Body of pancreas (tissue), 4 donors: ENCODE results near the gene FHOD3. TPM values are rescaled to one million over a fixed set of nuclear protein-coding genes. Genes with fewer than 3 reads are reported as not detected.

Source experiments
- ATAC-seq: fragments of 150-250 bp; one replicate; pipeline ENCODE4 v1.9.1; 2016
- DNase-seq, 4 donors: peaks; one replicate each; pipeline ENCODE4 v3.0.0-alpha.2; 2019
- H3K27ac ChIP-seq, 4 donors: fragments of 200-600 bp; sonication (generic); 1 replicate in 3 of 4; 2 replicates in 1 of 4; pipeline versions ENCODE4 v1.5.1 to v1.6.1; 2016 to 2019; ENCODE audit warnings: mild to moderate bottlenecking in 1 of 4, mixed read lengths in 1 of 4, moderate library complexity in 1 of 4
- H3K27me3 ChIP-seq, 2 donors: fragments of 200-600 bp; sonication (generic); one replicate each; pipeline ENCODE4 v1.6.0; 2016; ENCODE audit warnings: mild to moderate bottlenecking in 1 of 2
- H3K36me3 ChIP-seq, 2 donors: fragments of 200-600 bp; sonication (generic); replicated peaks in 1 of 2; 2 replicates each; pipeline ENCODE4 v1.5.1; 2016; ENCODE audit warnings: low read depth in 2 of 2; ENCODE audit not compliant: insufficient read depth in 1 of 2
- H3K4me1 ChIP-seq: fragments of 200-600 bp; sonication (generic); one replicate; pipeline ENCODE4 v1.6.0; 2016
- H3K4me3 ChIP-seq, 2 donors: fragments of 200-600 bp; sonication (generic); 1 replicate in 1 of 2; 2 replicates in 1 of 2; pipeline ENCODE4 v1.5.1; 2016 to 2019
- H3K9me3 ChIP-seq, 3 donors: fragments of 200-600 bp; sonication (generic); 1 replicate in 2 of 3; 2 replicates in 1 of 3; pipeline ENCODE4 v1.5.1; 2016
- POLR2A ChIP-seq, 3 donors: fragments of 450-650 bp; IDR thresholded peaks; one replicate each; pipeline ENCODE4 v1.6.1; 2016; ENCODE audit warnings: antibody characterized with exemption in 3 of 3, mild to moderate bottlenecking in 2 of 3
- WGBS, 2 donors: methylation state at CpG; one replicate each; pipeline ENCODE4 v1.1.5; 2017; 5-methylcytosine and 5-hydroxymethylcytosine counted together
- intact Hi-C: fragments of 100-400 bp; cut with DNase I; formaldehyde crosslinking; loops from one replicate; pipeline ENCODE4 v1.15.1; 2023
- total RNA-seq, 2 donors: library from RNA; depleted of rRNA; stranded (reverse); fragments of >200 nt; gene quantifications; one replicate each; pipeline ENCODE4 v1.1.0, GENCODE V29; 2016
- TF ChIP-seq, protein P1 (sequence below), 7 experiments: fragments of 450-650 bp in 4 of 7; fragments of 200-600 bp in 3 of 7; sonication (generic) in 3 of 7; IDR thresholded peaks; one replicate each; pipeline ENCODE4 v1.5.1; 2016 to 2019; ENCODE audit warnings: antibody characterized with exemption in 7 of 7

FHOD3 gene
- total RNA-seq, 2 donors from 2014 or later, result 0.52 to 2.0 TPM

DNA sequence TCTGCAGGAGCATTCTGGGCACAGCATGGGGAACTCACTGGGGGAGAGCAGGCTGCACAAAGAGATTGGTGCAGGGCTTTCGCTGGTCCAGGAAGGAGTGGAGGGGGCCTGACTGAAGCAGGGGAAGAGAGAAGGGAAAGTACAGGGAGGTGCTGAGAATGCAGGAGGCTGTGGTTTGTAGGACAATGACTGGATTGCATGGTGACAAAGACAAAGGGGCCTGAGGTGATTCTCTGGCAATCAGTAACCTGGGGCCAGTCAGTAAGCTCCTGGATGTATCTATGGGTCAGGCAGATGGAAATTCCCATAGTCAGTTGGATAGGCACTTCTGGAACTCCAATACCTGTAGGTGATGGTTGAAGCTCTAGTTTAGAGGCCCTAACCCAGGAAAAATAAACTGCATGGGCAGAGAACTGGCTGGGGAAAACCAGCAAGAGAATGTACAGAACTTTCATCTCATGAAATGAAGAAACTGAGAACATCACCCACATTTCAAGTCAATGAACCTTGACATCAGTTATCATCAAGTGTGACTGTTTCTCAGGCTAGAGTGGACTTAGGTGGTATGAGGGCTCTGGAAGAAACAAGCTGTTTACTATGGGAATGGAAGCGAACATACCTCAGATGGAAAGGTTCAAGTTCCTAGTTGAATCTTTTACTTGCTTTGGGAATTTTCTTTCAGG lies 338.0 kb downstream of the FHOD3 start:
- DNase-seq (no peak), ATAC-seq (no peak)
- H3K9me3 ChIP-seq, result no peaks in the 10 kb centered on the region
- no peak overlapping the region for H3K4me3 ChIP-seq
- H3K36me3 ChIP-seq, result no peaks in the 10 kb centered on the region
- no peak overlapping the region for H3K27ac ChIP-seq
- H3K4me1 ChIP-seq, result no peaks in the 10 kb centered on the region
- TF ChIP-seq, protein P1, sequence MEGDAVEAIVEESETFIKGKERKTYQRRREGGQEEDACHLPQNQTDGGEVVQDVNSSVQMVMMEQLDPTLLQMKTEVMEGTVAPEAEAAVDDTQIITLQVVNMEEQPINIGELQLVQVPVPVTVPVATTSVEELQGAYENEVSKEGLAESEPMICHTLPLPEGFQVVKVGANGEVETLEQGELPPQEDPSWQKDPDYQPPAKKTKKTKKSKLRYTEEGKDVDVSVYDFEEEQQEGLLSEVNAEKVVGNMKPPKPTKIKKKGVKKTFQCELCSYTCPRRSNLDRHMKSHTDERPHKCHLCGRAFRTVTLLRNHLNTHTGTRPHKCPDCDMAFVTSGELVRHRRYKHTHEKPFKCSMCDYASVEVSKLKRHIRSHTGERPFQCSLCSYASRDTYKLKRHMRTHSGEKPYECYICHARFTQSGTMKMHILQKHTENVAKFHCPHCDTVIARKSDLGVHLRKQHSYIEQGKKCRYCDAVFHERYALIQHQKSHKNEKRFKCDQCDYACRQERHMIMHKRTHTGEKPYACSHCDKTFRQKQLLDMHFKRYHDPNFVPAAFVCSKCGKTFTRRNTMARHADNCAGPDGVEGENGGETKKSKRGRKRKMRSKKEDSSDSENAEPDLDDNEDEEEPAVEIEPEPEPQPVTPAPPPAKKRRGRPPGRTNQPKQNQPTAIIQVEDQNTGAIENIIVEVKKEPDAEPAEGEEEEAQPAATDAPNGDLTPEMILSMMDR (IDR thresholded peaks at IDR 0.05), result no peak
- TF ChIP-seq POLR2A (IDR thresholded peaks at IDR 0.05), result no peak
- WGBS, 2 donors, result 85% methylated on average over 2 of the region's 2 CpGs
- intact Hi-C loops, result no loop called here
- H3K27me3 ChIP-seq, result no peaks in the 10 kb centered on the region

DNA sequence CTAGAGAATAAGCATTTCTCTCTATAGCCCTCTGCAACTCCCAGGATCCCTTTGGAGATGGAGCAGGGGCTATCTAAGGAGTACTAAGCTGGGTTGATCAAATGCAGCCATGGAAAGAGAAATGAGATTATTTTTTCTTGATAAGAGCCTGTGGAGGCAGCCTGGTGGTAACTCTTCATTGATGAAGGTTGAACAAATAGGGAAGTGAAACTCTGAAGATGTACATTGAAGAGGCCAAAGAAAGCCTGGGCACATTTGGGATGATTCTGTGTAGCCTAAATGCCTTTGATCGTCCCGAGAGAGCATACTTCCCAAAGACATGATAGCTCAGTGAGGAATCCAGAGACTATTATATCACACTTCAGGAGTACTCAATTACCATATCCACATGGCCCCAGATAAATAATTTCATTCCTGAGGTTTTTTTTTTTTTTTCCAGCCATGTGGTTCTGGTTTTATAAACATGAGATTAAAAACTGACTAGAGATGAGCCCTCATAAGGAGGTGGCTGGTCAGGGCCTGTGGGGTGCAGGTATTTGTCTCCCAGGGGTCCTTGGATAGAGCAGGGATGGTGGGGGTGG lies 338.8 kb downstream of the FHOD3 start:
- Histone ChIP-seq H3K27ac (no peak overlapping the region), H3K27me3 (no peaks in the 10 kb centered on the region), H3K4me3 (no peak overlapping the region), H3K36me3 (no peaks in the 10 kb centered on the region), H3K4me1 (no peaks in the 10 kb centered on the region), H3K9me3 (no peaks in the 10 kb centered on the region)
- TF ChIP-seq, protein P1 (IDR thresholded peaks at IDR 0.05), result no peak
- TF ChIP-seq POLR2A (IDR thresholded peaks at IDR 0.05), result no peak
- intact Hi-C loops, result no loop called here
- ATAC-seq, result no peak
- WGBS, 2 donors, result 82 to 94% methylated on average over 2 of the region's 2 CpGs
- no peak for DNase-seq

DNA sequence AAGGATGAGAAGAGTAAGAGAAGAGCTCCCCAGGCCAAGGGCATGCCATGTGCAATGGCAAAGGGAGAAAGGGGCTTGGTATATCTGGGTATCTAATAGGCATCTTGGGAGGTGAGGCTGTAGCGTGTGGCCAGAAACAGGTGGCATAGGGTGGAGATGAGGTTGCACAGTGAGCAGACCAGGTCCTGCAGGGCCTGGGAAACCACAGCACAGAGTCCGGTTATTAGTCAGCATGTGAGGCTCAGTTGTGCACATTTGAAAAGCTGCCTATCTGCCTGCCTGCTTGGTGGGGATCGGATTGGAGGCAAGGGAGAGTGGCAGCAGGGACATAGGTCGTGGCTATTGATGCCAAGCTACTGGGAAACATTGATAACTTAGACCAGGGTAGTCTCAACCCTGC lies 340.7 kb downstream of the FHOD3 start:
- Histone ChIP-seq H3K4me3 (no peak overlapping the region), H3K4me1 (no peaks in the 10 kb centered on the region), H3K27ac (no peak overlapping the region), H3K36me3 (no peaks in the 10 kb centered on the region), H3K27me3 (no peaks in the 10 kb centered on the region), H3K9me3 (no peaks in the 10 kb centered on the region)
- intact Hi-C loops, result no loop called here
- 84 to 95% methylated on average over 4 of the region's 4 CpGs for WGBS, 2 donors
- DNase-seq, result no peak
- no peak for ATAC-seq
- TF ChIP-seq POLR2A (IDR thresholded peaks at IDR 0.05), result no peak
- TF ChIP-seq, protein P1 (IDR thresholded peaks at IDR 0.05), result no peak

DNA sequence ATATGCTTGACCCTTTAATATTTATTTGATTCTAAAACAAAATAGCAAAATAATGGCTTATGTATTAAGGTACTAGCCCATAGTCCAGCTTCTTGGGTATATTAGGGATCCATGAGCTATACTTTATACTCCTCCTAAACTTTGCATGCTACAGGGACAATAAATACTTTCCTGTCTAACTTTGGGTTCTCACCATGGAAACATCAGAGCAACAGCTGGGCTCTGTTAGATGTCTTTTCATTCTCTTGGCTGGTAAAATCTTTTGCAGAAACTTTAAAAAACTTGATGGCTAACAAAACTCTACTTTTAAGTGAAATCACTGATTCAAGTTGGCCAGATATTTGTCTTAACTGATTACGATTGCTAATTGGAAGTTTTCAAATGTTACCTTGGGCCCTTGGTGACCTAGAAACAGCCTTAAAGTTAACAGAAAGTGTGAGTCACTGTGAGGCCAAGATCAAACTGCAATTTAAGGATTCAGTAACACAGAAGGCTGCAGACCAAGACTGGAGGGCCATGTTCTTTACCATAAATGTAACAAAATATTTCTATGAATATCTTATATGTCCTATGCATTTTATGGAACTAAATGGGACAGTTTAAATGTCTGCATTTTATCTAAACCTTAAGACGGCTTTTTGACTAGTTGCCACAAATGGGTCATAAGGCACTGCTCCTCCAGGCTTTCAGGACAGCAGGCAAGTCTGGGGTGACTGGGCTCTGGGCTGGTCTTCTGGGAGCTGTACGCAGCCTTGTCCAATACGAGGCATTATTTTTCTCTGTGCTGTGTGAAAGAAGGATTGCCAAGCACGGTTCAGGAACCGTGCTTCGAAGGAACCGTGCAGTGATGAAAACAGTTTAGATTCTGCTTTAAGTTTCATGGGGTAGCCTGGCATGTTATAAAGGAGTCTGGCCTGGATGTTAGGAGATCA lies 342.8 kb downstream of the FHOD3 start:
- TF ChIP-seq, protein P1 (IDR thresholded peaks at IDR 0.05), result no peak
- no peak for TF ChIP-seq POLR2A (IDR thresholded peaks at IDR 0.05)
- WGBS, 2 donors, result 85 to 89% methylated on average over 8 of the region's 8 CpGs
- Histone ChIP-seq H3K9me3 (no peaks in the 10 kb centered on the region), H3K27ac (no peak overlapping the region), H3K4me3 (no peak overlapping the region), H3K27me3 (no peaks in the 10 kb centered on the region), H3K4me1 (no peaks in the 10 kb centered on the region), H3K36me3 (no peaks in the 10 kb centered on the region)
- DNase-seq (no peak), ATAC-seq (no peak)
- intact Hi-C loops, result no loop called here
